NCI-H2171 treated with DMSO at 0.1 percent for 48 hours (cell line): ENCODE measurements around the gene NIPAL1.

Experiments used
- DNase-seq: peaks from one replicate; lab custom pipeline; 2025; lab: John Stamatoyannopoulos, UW

The NIPAL1 gene

DNA sequence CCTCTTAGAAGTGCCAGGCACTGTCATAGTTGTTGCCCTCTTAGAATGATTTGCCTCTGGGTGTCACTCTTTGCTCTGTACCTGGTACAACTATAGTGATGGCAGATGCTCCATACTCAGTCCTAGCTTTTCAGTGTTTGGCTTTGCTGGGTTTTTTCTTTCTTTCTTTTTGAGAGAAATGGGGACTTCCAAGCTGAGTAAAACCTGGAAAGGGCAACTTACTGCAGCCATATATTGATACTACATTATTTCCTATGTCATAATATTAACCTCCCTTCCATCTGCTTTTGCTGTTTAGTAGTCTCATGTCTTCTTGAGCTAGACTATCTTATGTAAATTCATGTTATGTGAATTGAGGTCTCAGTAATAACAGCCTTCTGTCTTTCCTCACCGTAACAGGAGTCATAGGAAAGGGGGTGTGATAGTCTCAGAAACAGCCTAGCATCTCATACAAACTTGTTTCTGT is 49.0 kb downstream of the NIPAL1 start:
- no peak for DNase-seq

DNA sequence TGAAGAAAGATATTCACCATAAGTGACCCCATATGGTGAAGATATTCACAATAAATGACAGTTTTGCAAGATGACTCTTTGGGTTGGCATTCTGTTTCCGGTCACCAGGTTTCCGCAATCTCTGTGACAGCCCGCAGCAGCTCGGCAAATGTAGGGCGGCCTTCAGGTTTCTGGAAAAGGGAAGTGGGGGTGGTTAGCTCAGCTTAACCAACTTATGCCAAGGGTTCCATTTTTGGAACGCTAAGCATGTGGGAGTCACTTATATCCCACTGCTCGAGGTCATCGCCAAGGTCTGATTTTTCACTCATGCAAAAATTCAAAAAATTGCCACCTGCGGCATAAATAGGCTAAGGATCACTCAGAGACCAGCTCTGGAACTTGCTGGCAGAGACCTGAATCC is 51.0 kb downstream of the NIPAL1 start:
- no peak for DNase-seq

DNA sequence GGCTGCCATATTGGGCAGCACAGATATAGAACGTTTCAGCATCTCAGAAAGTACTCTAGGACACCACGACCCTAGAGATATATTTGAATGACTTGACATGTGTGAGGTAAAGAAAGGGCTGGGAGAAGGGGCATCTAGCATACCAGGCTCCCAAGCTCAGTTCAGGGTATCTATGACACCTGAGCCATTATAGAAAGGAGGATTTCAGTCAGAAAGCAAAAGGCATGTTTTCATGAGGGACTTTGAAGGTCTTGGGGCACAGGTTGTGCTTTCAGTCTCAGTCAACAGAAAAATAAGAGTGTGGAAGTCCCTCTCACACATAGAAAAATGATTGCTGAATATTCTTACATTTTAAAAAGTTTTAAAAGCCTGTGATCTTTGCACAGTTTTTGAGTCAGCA is 51.6 kb downstream of the NIPAL1 start:
- DNase-seq = no peak

- DNase-seq = no peak
Measured at GRCh38 chr4:48069026-48069425, 52.5 kb downstream of the NIPAL1 start.

GRCh38 chr4:48071191-48071590 is 54.6 kb downstream of the NIPAL1 start:
- no peak for DNase-seq

- DNase-seq = no peak
Measured at GRCh38 chr4:48073567-48074103, 57.1 kb downstream of the NIPAL1 start.

DNA sequence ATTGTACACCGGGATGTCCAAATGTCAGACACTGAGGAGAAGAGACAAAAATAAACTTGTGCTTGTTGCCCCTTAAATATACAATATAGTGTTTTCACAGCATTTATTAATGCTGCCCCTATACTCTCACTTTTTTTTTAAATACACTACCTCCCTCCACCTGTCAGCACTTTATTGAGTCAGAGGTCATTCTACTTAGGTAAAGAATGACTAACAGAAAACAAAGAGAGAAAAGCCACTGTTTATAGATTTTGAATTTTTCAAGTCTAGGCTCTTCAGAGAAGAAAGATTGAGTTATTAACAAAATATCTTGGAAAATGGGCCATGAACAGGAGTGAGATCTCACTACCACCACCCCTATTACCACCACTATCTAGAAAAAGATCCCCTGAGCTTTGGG is 58.1 kb downstream of the NIPAL1 start:
- DNase-seq = no peak

- DNase-seq = no peak
Measured at GRCh38 chr4:48078425-48078824, 61.9 kb downstream of the NIPAL1 start.

DNA sequence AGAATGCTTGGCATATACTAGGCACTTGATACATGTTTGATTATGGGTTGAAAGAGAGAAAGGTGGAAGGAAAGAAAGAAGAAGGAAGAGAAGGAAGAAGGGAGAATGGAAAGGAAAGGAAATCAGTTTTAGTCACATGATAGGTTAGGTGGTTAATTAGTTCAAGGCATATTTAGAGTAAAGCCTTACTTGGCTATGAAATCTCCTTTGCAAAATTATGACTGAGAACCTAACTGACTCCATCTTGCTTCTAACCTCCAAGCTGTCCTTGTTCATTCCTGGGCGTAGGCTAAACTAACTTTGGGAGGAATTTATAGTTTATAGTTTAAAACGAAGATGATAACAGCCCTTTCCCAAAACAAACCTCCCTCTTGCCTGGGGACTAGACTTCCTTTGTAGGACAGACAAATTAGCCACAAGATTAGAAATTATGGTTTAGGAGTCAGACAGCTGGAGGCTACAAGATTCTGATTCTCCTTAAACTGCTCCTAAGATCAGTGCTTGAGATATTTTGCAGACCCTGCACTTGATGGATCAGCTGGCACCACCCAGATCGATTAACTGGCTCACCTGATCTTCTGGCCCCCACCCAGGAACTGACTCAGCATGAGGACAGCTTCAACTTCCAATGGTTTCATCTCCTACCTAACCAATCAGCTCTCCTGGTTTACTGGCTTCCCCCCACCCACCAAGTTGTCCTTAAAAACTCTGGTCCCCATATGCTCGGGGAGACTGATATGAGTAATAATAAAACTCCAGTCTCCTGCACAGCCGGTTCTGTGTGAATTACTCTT is 62.5 kb downstream of the NIPAL1 start:
- DNase-seq = no peak

GRCh38 chr4:48079972-48080391 is 63.4 kb downstream of the NIPAL1 start:
- no peak for DNase-seq

DNA sequence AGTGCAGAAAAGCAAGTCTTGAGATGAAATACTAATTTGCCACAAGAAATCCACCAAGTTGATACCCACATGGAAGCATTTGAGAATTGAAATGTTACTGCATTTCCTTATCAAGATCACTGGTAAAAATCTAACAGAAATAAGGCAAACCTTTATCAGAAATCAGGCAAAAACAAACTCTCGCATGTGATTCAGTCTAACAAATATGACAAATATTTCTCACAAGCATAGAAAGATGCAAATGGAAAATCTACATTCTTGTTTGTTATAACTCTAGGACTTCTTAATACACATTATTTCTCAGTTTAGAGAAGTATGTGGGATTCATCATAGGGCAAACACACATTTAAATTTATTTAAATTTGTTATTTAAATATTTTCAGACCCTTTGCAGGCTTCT is 64.6 kb downstream of the NIPAL1 start:
- no peak for DNase-seq

DNA sequence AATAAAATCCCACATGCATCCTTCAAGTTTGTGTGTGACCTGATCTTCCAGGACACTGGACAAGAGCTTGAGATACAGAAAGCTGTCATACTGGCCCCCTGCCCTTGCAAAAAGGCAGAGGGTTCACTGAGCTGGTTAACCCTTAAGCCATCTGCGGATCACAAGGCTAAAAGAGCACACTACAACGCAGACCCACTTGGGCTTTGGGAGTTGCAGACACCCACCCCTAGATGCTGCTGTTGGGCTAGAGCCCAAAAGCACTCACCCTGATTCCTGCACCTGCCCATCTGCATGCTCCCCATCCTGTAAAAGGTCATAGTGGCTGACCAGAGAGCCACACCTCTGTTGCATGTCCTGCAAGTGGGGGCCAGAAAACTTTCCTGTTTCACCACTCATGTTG is 66.4 kb downstream of the NIPAL1 start:
- no peak for DNase-seq

DNA sequence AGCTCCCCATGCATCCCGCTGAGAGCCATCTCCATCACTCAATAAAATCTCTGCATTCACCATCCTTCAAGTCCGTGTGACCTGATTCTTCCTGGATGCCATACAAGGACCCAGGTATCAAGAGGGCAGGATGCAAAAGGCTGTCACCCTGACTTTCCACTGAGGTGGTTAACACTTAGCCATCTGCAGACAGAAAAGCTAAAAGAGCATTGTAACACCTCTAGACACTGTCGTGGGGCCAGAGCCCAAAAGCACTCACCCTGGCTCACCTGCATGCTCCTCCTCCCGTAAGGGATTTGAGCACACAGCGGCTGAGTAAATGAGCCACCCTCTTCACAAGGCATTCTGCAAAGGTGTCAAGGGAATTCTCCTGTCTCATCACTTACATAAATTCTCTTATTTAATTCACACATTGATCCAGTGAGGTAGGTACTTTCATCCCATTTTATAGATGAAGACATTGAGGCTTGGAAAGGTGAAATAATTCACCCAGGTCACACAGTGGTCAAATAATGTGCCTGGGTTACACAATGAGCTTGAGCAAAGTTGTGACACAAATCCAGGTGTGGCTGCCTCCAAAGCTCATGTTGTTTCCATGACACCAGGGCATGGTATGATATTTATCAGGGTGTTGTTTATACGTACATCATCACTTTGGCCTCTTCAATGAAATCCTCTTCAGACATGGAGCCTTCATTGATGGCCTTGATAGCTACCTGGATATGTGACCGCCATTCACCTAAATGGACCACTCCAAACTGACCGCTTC is 69.4 kb downstream of the NIPAL1 start:
- no peak for DNase-seq
